Activated CD8-positive, alpha-beta memory T cell treated with anti-CD3 and anti-CD28 coated beads, Interleukin-2, amount 50 U/mL, for 4 hours (primary cell): Measurements from ENCODE around the gene ZNHIT2.

Experiments
- DNase-seq: peaks from one replicate; pipeline ENCODE4 v3.0.0-alpha.2; 2020

The ZNHIT2 gene

GRCh38 chr11:65102142-65103095, 15.1 kb downstream of the ZNHIT2 start:
- no peak for DNase-seq

GRCh38 chr11:65100674-65101350, 16.7 kb downstream of the ZNHIT2 start:
- DNase-seq = no peak

GRCh38 chr11:65096926-65097325, 20.6 kb downstream of the ZNHIT2 start:
- DNase-seq = no peak

GRCh38 chr11:65095974-65096806, 21.3 kb downstream of the ZNHIT2 start, which contains the start of gene VPS51:
TSS of gene VPS51 (plus strand) at chr11:65096214. CDS start at chr11:65096251, 37 bp downstream.
- peak; percentile 81 for DNase-seq

GRCh38 chr11:65095427-65095826, 22.1 kb downstream of the ZNHIT2 start:
- DNase-seq = no peak

GRCh38 chr11:65090628-65091027, 26.9 kb downstream of the ZNHIT2 start:
- DNase-seq = no peak

- no peak for DNase-seq
Measured at GRCh38 chr11:65089621-65090020, 27.9 kb downstream of the ZNHIT2 start.

- DNase-seq = no peak
Measured at GRCh38 chr11:65087827-65088226, 29.7 kb downstream of the ZNHIT2 start.

GRCh38 chr11:65087216-65087615, 30.3 kb downstream of the ZNHIT2 start:
- no peak for DNase-seq

GRCh38 chr11:65086809-65087208, 30.7 kb downstream of the ZNHIT2 start:
- DNase-seq = no peak

- DNase-seq = no peak
Measured at GRCh38 chr11:65085446-65085845, 32.1 kb downstream of the ZNHIT2 start.

GRCh38 chr11:65084598-65085375, 32.7 kb downstream of the ZNHIT2 start:
- DNase-seq = no peak

GRCh38 chr11:65083834-65084597, 33.5 kb downstream of the ZNHIT2 start, which contains the start of the genes CDCA5 and ZFPL1:
TSS of gene CDCA5 (minus strand) at chr11:65084040. CDS start at chr11:65083978, 62 bp downstream.
TSS of gene ZFPL1 (plus strand) at chr11:65084222. CDS start at chr11:65084699, 477 bp downstream.
- DNase-seq = peak; percentile 96

- no peak for DNase-seq
Measured at GRCh38 chr11:65083134-65083833, 34.2 kb downstream of the ZNHIT2 start.

- DNase-seq = no peak
Measured at GRCh38 chr11:65078786-65079342, 38.6 kb downstream of the ZNHIT2 start.

- DNase-seq = peak; percentile 70
Measured at GRCh38 chr11:65078151-65078550, 39.4 kb downstream of the ZNHIT2 start.

GRCh38 chr11:65077451-65077850, 40.0 kb downstream of the ZNHIT2 start:
- no peak for DNase-seq

GRCh38 chr11:65072631-65072966, 44.9 kb downstream of the ZNHIT2 start:
- no peak for DNase-seq

GRCh38 chr11:65071907-65072630, 45.4 kb downstream of the ZNHIT2 start:
- DNase-seq = no peak

- DNase-seq = no peak
Measured at GRCh38 chr11:65069217-65069616, 48.3 kb downstream of the ZNHIT2 start.
